ENCODE results near the gene LTBP2.

The LTBP2 gene

GRCh38 chr14:74647678-74648461 is 35.8 kb upstream of the LTBP2 start:
- Mint-ChIP-seq H3K27me3 (peaks cover 16% of the 10 kb centered on the region), H3K4me1 (peaks cover 11% of the 10 kb centered on the region), H3K27ac (peak overlapping the region; percentile 33), H3K4me3 (no peak overlapping the region), H3K36me3 (no peaks in the 10 kb centered on the region), H3K9me3 (no peaks in the 10 kb centered on the region)
- no peak for DNase-seq
- CTCF ChIA-PET, result no interaction called here

DNA sequence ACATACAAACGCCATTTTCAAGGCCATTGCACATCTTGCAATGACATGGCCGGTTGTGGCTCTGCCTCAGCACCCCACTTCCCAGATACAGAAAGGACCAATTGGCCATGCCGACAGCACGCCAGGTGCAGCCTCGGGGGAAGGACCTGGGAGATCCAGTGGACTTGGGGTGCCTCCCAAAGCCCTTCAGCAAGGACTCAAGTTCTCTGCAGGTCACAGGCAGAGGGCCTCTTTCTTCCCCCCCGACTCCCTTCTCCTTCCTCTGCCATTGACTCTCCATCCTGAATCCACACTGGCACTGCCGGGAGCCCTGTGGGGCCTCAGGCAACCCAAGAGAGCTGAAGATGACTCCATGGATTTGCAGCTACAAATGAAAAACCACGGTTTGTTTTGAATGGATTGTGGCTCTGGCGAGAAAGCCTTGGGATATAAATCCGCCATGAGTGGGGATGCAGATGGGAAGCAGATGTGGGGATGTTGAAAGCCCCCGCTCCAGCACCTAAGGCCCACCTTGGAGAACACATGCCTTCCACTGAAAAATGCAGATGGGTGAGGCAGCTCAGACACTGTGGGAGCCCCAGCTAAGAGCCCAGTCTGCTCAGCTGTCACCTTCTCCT is 35.1 kb upstream of the LTBP2 start:
- no peak overlapping the region for H3K4me3 Mint-ChIP-seq
- CTCF ChIA-PET, result no interaction called here
- no peaks in the 10 kb centered on the region for H3K9me3 Mint-ChIP-seq
- no peaks in the 10 kb centered on the region for H3K36me3 Mint-ChIP-seq
- DNase-seq, result no peak
- H3K4me1 Mint-ChIP-seq, result peaks cover 11% of the 10 kb centered on the region
- H3K27ac Mint-ChIP-seq, result no peak overlapping the region
- H3K27me3 Mint-ChIP-seq, result peaks cover 16% of the 10 kb centered on the region

DNA sequence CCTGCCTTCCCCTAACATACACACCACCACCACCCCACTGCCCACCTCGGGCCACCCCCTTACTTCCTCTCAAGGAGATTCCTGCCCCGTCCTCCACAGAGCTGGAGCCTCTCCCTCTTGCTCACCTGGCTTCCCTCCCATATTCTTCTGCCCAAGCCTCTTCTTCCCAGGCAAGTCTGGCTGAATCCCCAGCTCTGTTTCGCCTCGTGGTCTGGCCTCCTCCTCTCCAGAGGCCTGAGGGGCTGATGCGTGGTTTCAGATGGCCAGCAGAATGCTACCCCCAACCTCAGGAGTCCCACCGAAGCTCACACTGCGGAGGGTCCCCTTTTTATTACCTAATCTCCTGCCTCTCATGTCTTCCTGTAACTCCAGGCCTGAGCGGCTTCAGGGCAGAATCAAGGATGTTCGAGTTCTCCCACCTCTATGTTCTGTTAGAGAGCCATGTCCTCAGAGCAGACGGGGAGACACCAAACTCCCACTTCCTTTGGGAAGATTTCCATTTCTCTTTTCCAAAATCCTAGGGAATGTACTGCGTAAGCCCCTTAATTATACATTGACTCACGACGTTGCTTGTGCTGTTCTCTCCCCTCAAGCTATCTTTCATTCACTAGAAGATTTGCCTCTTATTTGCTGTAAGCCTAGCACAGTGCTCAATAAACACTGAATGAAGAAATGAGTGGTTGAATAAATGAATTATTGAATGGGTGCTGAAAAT is 33.9 kb upstream of the LTBP2 start:
- Mint-ChIP-seq H3K27ac (no peak overlapping the region), H3K4me1 (peaks cover 3% of the 10 kb centered on the region), H3K27me3 (peaks cover 23% of the 10 kb centered on the region)

DNA sequence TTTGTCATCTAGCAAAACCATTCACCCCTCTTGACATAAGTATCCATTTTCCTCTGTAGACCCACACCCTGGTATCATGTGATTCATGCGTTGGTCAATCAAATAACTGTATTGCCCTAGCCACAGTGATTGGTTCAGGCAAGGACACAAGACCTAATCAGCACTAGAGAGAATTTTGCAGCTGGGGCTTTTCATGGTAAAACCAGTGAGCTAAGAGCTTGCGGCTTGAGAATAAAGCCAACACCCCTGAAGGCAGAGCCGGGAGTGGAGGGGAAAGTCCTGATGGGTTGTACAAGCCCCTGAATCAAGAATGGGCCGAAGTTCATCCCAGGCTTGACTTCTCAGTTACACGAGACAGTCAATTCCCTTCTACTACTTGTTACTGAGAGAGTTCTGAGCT is 33.2 kb upstream of the LTBP2 start:
- DNase-seq, result no peak
- H3K4me3 Mint-ChIP-seq, result no peak overlapping the region
- H3K27me3 Mint-ChIP-seq, result peaks cover 27% of the 10 kb centered on the region
- CTCF ChIA-PET, result interaction anchor here (1.4 kb wide), 1 partner anchor 11 kb away, joined by 4 read pairs; no protein-coding TSS in a partner anchor
- H3K4me1 Mint-ChIP-seq, result no peaks in the 10 kb centered on the region
- no peaks in the 10 kb centered on the region for H3K9me3 Mint-ChIP-seq
- H3K27ac Mint-ChIP-seq, result peak overlapping the region; percentile 24
- H3K36me3 Mint-ChIP-seq, result no peaks in the 10 kb centered on the region

More for the DNA sequence above, 33.9 kb upstream of the LTBP2 start:
- no peaks in the 10 kb centered on the region for H3K9me3 Mint-ChIP-seq
- DNase-seq, result no peak
- CTCF ChIA-PET, result no interaction called here
- no peak overlapping the region for H3K4me3 Mint-ChIP-seq
- no peaks in the 10 kb centered on the region for H3K36me3 Mint-ChIP-seq

DNA sequence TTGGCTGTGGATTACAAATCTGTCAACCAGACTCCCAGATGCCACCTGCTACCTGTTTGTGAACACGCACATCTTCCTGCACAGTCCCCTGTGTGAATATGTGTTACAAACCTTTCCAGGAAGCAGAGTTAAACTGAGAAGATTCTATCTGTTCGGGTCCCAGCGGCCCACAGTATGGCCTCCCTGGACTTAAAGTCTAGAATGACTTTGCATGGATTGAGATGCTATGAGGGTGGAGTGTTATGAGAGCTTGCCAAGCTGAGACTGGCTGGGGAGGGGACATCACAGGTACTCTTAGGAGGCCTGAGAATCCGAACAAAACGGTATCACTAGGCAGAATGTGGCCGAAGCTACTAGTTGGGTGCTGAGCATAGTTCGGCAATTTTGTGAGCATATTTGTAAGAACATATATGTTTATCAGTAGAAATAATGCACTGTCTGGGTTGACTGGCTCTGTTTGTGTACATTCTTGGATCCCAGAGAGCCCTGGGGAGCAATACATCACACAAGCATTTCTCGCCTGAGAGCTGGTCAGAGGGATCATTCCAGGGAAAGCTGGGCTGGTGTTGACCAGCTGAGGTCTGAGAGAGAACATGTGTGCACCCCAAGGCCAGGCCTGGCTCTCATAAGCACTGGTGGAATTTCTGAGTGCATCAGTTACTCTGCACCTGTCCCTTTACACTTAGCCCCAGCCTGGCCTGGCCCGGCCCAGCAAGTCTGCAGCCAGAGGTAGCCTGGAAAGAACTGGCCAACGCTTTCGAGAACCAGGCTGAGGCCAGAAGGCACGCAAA is 29.8 kb upstream of the LTBP2 start:
- Mint-ChIP-seq H3K27me3 (peaks cover 35% of the 10 kb centered on the region), H3K27ac (no peak overlapping the region), H3K36me3 (no peaks in the 10 kb centered on the region), H3K9me3 (no peaks in the 10 kb centered on the region), H3K4me1 (no peaks in the 10 kb centered on the region), H3K4me3 (no peak overlapping the region)
- no peak for DNase-seq
- CTCF ChIA-PET, result interaction anchor here (1.6 kb wide), 1 partner anchor 30 kb away, joined by 4 read pairs; the partner anchor contains the start of gene LTBP2

DNA sequence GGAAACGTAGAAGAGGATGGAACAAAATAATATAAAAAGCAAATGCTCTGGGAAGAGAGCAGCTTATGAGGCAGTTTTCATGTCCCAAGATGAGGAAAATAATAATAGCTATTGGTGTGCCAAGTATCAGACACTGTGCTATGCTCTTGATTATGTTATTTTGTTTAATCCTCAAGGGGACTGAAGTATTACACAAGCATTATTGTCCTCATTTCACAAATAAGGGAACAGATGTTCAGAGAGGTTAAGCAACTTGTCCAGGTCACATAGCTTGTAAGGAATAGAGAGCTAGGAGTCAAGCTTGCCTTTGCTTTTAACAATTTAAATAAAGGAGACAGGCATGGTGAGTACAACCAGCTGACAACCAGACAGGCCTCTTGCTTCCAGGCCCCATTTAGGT is 26.9 kb upstream of the LTBP2 start:
- no peaks in the 10 kb centered on the region for H3K9me3 Mint-ChIP-seq
- H3K4me1 Mint-ChIP-seq, result no peaks in the 10 kb centered on the region
- no peak overlapping the region for H3K4me3 Mint-ChIP-seq
- H3K36me3 Mint-ChIP-seq, result no peaks in the 10 kb centered on the region
- DNase-seq, result no peak
- no peak overlapping the region for H3K27ac Mint-ChIP-seq
- CTCF ChIA-PET, result interaction anchor here (1.0 kb wide), 1 partner anchor 27 kb away, joined by 3 read pairs; the partner anchor contains the start of gene LTBP2
- peaks cover 48% of the 10 kb centered on the region for H3K27me3 Mint-ChIP-seq

DNA sequence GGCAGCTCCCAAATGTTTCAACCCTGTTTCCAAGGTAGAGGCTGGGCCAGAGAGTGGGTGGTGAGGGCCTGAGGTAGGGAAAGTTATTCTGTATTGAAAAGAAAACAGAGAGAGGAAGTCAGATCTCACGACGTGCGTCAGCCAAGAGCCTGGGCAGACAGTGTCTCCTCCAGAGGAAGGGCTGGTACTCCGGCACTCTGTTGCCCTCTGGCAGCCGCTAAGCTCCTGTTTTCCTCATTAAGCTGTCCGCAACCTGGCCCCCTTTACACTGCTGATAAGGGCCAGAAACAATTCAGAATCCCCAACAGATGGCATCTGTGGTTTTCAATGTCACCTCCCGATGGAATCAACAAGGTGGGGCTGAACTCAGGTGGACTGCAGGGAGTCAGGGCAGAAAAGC is 26.0 kb upstream of the LTBP2 start:
- no peak for DNase-seq
- H3K36me3 Mint-ChIP-seq, result no peaks in the 10 kb centered on the region
- H3K27ac Mint-ChIP-seq, result no peak overlapping the region
- CTCF ChIA-PET, result interaction anchor here (1.0 kb wide), 1 partner anchor 26 kb away, joined by 3 read pairs; the partner anchor contains the start of gene LTBP2
- no peaks in the 10 kb centered on the region for H3K9me3 Mint-ChIP-seq
- no peak overlapping the region for H3K4me3 Mint-ChIP-seq
- H3K4me1 Mint-ChIP-seq, result no peaks in the 10 kb centered on the region
- H3K27me3 Mint-ChIP-seq, result peaks cover 49% of the 10 kb centered on the region

- no peak for DNase-seq
- Mint-ChIP-seq H3K4me1 (no peaks in the 10 kb centered on the region), H3K27ac (no peak overlapping the region), H3K27me3 (peaks cover 49% of the 10 kb centered on the region), H3K9me3 (no peaks in the 10 kb centered on the region), H3K4me3 (no peak overlapping the region), H3K36me3 (no peaks in the 10 kb centered on the region)
- CTCF ChIA-PET, result interaction anchor here (0.8 kb wide), 1 partner anchor 25 kb away, joined by 3 read pairs; the partner anchor contains the start of gene LTBP2
These were observed 25.1 kb upstream of the LTBP2 start for GRCh38 chr14:74637178-74637550.

GRCh38 chr14:74636424-74637177 is 24.6 kb upstream of the LTBP2 start:
- CTCF ChIA-PET, result interaction anchor here (0.8 kb wide), 1 partner anchor 25 kb away, joined by 3 read pairs; the partner anchor contains the start of gene LTBP2
- H3K27me3 Mint-ChIP-seq, result peaks cover 47% of the 10 kb centered on the region
- no peaks in the 10 kb centered on the region for H3K36me3 Mint-ChIP-seq
- H3K4me3 Mint-ChIP-seq, result no peak overlapping the region
- no peak for DNase-seq
- no peaks in the 10 kb centered on the region for H3K4me1 Mint-ChIP-seq
- H3K27ac Mint-ChIP-seq, result no peak overlapping the region
- H3K9me3 Mint-ChIP-seq, result no peaks in the 10 kb centered on the region

- H3K27me3 Mint-ChIP-seq, result peaks cover 52% of the 10 kb centered on the region
- H3K36me3 Mint-ChIP-seq, result no peaks in the 10 kb centered on the region
- H3K27ac Mint-ChIP-seq, result no peak overlapping the region
- H3K4me3 Mint-ChIP-seq, result no peak overlapping the region
- no peak for DNase-seq
- no peaks in the 10 kb centered on the region for H3K4me1 Mint-ChIP-seq
- CTCF ChIA-PET, result no interaction called here
- H3K9me3 Mint-ChIP-seq, result no peaks in the 10 kb centered on the region
These were observed 23.8 kb upstream of the LTBP2 start for GRCh38 chr14:74635847-74636246.

GRCh38 chr14:74634964-74635363 is 22.9 kb upstream of the LTBP2 start:
- CTCF ChIA-PET, result interaction anchor here (1.6 kb wide), 1 partner anchor 10 kb away, joined by 4 read pairs; no protein-coding TSS in a partner anchor
- H3K4me1 Mint-ChIP-seq, result no peaks in the 10 kb centered on the region
- H3K36me3 Mint-ChIP-seq, result no peaks in the 10 kb centered on the region
- no peaks in the 10 kb centered on the region for H3K9me3 Mint-ChIP-seq
- peaks cover 51% of the 10 kb centered on the region for H3K27me3 Mint-ChIP-seq
- DNase-seq, result no peak
- no peak overlapping the region for H3K27ac Mint-ChIP-seq
- H3K4me3 Mint-ChIP-seq, result no peak overlapping the region

GRCh38 chr14:74634481-74634880 is 22.4 kb upstream of the LTBP2 start:
- Mint-ChIP-seq H3K4me3 (no peak overlapping the region), H3K27ac (no peak overlapping the region), H3K9me3 (no peaks in the 10 kb centered on the region), H3K4me1 (no peaks in the 10 kb centered on the region), H3K27me3 (peaks cover 51% of the 10 kb centered on the region), H3K36me3 (no peaks in the 10 kb centered on the region)
- CTCF ChIA-PET, result interaction anchor here (1.6 kb wide), 1 partner anchor 10 kb away, joined by 4 read pairs; no protein-coding TSS in a partner anchor
- no peak for DNase-seq

All from activated naive CD4-positive, alpha-beta T cell treated with anti-CD3 and anti-CD28 coated beads, Interleukin-2, amount 10 ng/mL, durations not matched to agents 7 days and 5 days (primary cell).